HL-60 (cell line): ENCODE data around the gene LAPTM5.

ENCODE experiments used
- DNase-seq, 2 experiments: peaks; one replicate each; pipeline ENCODE4 v3.0.0-alpha.2; 2010 to 2020; ENCODE audit warnings: low read depth in 1 of 2, low spot score in 1 of 2
- H3K27ac ChIP-seq: fragments of 250-450 bp; sonication (Bioruptor Pico); replicated peaks from 2 replicates; pipeline ENCODE4 v1.5.1; 2020; ENCODE audit warnings: mild to moderate bottlenecking, moderate library complexity
- H3K27me3 ChIP-seq: fragments of 250-450 bp; sonication (Bioruptor Pico); 2 replicates; pipeline ENCODE4 v1.5.1; 2021; ENCODE audit warnings: mild to moderate bottlenecking, moderate library complexity; ENCODE audit not compliant: insufficient read depth, poor library complexity, severe bottlenecking
- H3K4me3 ChIP-seq: replicated peaks from 2 replicates; pipeline ENCODE4 v1.5.1; 2011; ENCODE audit warnings: mild to moderate bottlenecking, control low read depth, low read length; ENCODE audit not compliant: insufficient read depth
- CTCF ChIP-seq: IDR thresholded peaks from one replicate; pipeline ENCODE4 v1.5.1; 2011; ENCODE audit warnings: low read length, control low read depth, inconsistent platforms; ENCODE audit not compliant: insufficient read depth
- GABPA ChIP-seq: IDR thresholded peaks from 2 replicates; pipeline ENCODE4 v1.6.1; 2012; ENCODE audit warnings: low read depth
- POLR2AphosphoS5 ChIP-seq: IDR thresholded peaks from 2 replicates; pipeline ENCODE4 v1.6.1; 2012; ENCODE audit warnings: low read depth
- REST ChIP-seq: IDR thresholded peaks from 2 replicates; pipeline ENCODE4 v1.6.1; 2012; ENCODE audit warnings: low read depth; ENCODE audit not compliant: insufficient replicate concordance
- SPI1 ChIP-seq: IDR thresholded peaks from 2 replicates; pipeline ENCODE4 v1.6.1; 2012; ENCODE audit warnings: low read depth, mild to moderate bottlenecking, borderline replicate concordance

Gene LAPTM5

GRCh38 chr1:30740251-30741238 is 17.0 kb downstream of the LAPTM5 start:
- Histone ChIP-seq H3K4me3 (no peak overlapping the region), H3K27ac (no peak overlapping the region), H3K27me3 (no peaks in the 10 kb centered on the region)
- no peak for TF ChIP-seq GABPA
- no peak for DNase-seq

- TF ChIP-seq CTCF (no peak), GABPA (no peak), POLR2AphosphoS5 (no peak), REST (no peak), SPI1 (no peak)
Observed at GRCh38 chr1:30739601-30740000, 18.0 kb downstream of the LAPTM5 start.

GRCh38 chr1:30738715-30739559 is 18.6 kb downstream of the LAPTM5 start:
- Histone ChIP-seq H3K27me3 (no peaks in the 10 kb centered on the region), H3K4me3 (no peak overlapping the region), H3K27ac (no peak overlapping the region)
- TF ChIP-seq GABPA (no peak), REST (no peak), SPI1 (no peak), CTCF (no peak), POLR2AphosphoS5 (no peak)
- no peak for DNase-seq

More at GRCh38 chr1:30739601-30740000, 18.0 kb downstream of the LAPTM5 start:
- H3K27me3 ChIP-seq, result no peaks in the 10 kb centered on the region
- no peak overlapping the region for H3K27ac ChIP-seq
- no peak for DNase-seq
- no peak overlapping the region for H3K4me3 ChIP-seq

GRCh38 chr1:30738040-30738714 is 19.4 kb downstream of the LAPTM5 start:
- DNase-seq, result no peak
- Histone ChIP-seq H3K27me3 (no peaks in the 10 kb centered on the region), H3K27ac (no peak overlapping the region), H3K4me3 (no peak overlapping the region)
- no peak for TF ChIP-seq POLR2AphosphoS5
- no peak for TF ChIP-seq GABPA
- no peak for TF ChIP-seq REST
- TF ChIP-seq CTCF, result no peak
- no peak for TF ChIP-seq SPI1
